H1 (cell line): ENCODE data around the gene CA5A. TPM values are rescaled to one million over a fixed set of nuclear protein-coding genes. Genes with fewer than 3 reads are reported as not detected.
"Not testable (repeated sequence)": the region's sequence is repeated elsewhere in the genome, so short reads cannot be mapped to it uniquely, and the experiment has no call there.

ENCODE experiments used
- CTCF ChIA-PET: fragments of 300-600 bp; sonication (Branson Sonifier 250); formaldehyde crosslinking; loops from one replicate; lab custom pipeline; 2021; ENCODE audit not compliant: partially characterized antibody; lab: Charles Lee
- POLR2A ChIA-PET: fragments of 300-600 bp; sonication (Branson Sonifier 250); formaldehyde crosslinking; loops from one replicate; lab custom pipeline; 2021; ENCODE audit warnings: inconsistent platforms; ENCODE audit not compliant: partially characterized antibody; lab: Charles Lee
- DNase-seq, 2 experiments: peaks; one replicate each; pipeline versions ENCODE4 v3.0.0 to v3.0.0-alpha.2; 2010 to 2022; ENCODE audit warnings: low spot score in 2 of 2, low read depth in 1 of 2, mixed read lengths in 1 of 2
- FAIRE-seq: peaks from 2 replicates; lab custom pipeline; 2011; peaks lifted over from hg19 to GRCh38; lab: Jason Lieb, UNC
- H2AFZ ChIP-seq: 2 replicates; pipeline ENCODE4 v1.8.1; 2012; ENCODE audit warnings: low read length, inconsistent platforms
- H2AK5ac ChIP-seq: 2 replicates; pipeline ENCODE4 v1.6.1; 2013; ENCODE audit warnings: low read depth, low read length
- H2BK120ac ChIP-seq: replicated peaks from 2 replicates; pipeline ENCODE3; 2013; ENCODE audit warnings: low read depth, low read length, inconsistent platforms
- H2BK12ac ChIP-seq: 2 replicates; pipeline ENCODE4 v1.6.1; 2013; ENCODE audit warnings: low read depth, low read length
- H2BK15ac ChIP-seq: 2 replicates; pipeline ENCODE4 v1.6.1; 2013; ENCODE audit warnings: low read length
- H2BK20ac ChIP-seq: 2 replicates; pipeline ENCODE4 v1.6.1; 2013; ENCODE audit warnings: low read length
- H2BK5ac ChIP-seq: 2 replicates; pipeline ENCODE4 v1.6.1; 2013; ENCODE audit warnings: low read depth, low read length
- H3K14ac ChIP-seq: 2 replicates; pipeline ENCODE4 v1.6.1; 2013; ENCODE audit warnings: inconsistent platforms; ENCODE audit not compliant: insufficient read length
- H3K18ac ChIP-seq: 2 replicates; pipeline ENCODE4 v1.6.1; 2013; ENCODE audit warnings: low read length; ENCODE audit errors: extremely low read depth
- H3K23ac ChIP-seq: 2 replicates; pipeline ENCODE4 v1.6.1; 2013; ENCODE audit warnings: inconsistent platforms; ENCODE audit not compliant: insufficient read length
- H3K23me2 ChIP-seq: 2 replicates; pipeline ENCODE4 v1.6.1; 2013; ENCODE audit warnings: low read depth, low read length
- H3K27ac ChIP-seq: 2 replicates; pipeline ENCODE4 v1.6.1; 2011; ENCODE audit warnings: low read depth, low read length, inconsistent platforms
- H3K27me3 ChIP-seq, 4 experiments: replicated peaks in 1 of 4; 1 replicate in 1 of 4; 2 replicates in 3 of 4; pipeline versions ENCODE4 v1.6.1 to v1.8.1; 2011 to 2013; ENCODE audit warnings: low read length in 3 of 4, mild to moderate bottlenecking in 3 of 4, inconsistent platforms in 2 of 4, mixed read lengths in 2 of 4, moderate library complexity in 1 of 4; ENCODE audit not compliant: control insufficient read depth in 3 of 4, insufficient read depth in 3 of 4; ENCODE audit errors: extremely low read depth in 1 of 4
- H3K36me3 ChIP-seq, 4 experiments: 2 replicates each; pipeline versions ENCODE4 v1.6.1 to v1.8.1; 2011 to 2013; ENCODE audit warnings: mild to moderate bottlenecking in 4 of 4, low read length in 3 of 4, moderate library complexity in 2 of 4, control low read depth in 1 of 4, inconsistent platforms in 1 of 4; ENCODE audit not compliant: insufficient read depth in 4 of 4, control insufficient read depth in 2 of 4
- H3K4ac ChIP-seq: replicated peaks from 2 replicates; pipeline ENCODE3; 2013; ENCODE audit warnings: low read length, low read depth, mixed read lengths, inconsistent platforms; ENCODE audit not compliant: insufficient read length
- H3K4me1 ChIP-seq, 4 experiments: replicated peaks in 1 of 4; 1 replicate in 1 of 4; 2 replicates in 3 of 4; pipeline versions ENCODE4 v1.6.1 to v1.8.1; 2011 to 2013; ENCODE audit warnings: low read length in 3 of 4, inconsistent platforms in 2 of 4, mixed read lengths in 1 of 4; ENCODE audit not compliant: insufficient read depth in 4 of 4, control insufficient read depth in 3 of 4
- H3K4me2 ChIP-seq, 2 experiments: 2 replicates each; pipeline versions ENCODE4 v1.6.1 to v1.8.1; 2011 to 2013; ENCODE audit warnings: low read depth in 2 of 2, low read length in 2 of 2, control low read depth in 1 of 2, inconsistent platforms in 1 of 2, mild to moderate bottlenecking in 1 of 2; ENCODE audit not compliant: insufficient read depth in 1 of 2
- H3K4me3 ChIP-seq, 4 experiments: fragments of 200-600, 300-600 bp in 1 of 4; sonication (generic), shearing (Covaris generic), sonication (Bioruptor Twin) in 1 of 4; 2 replicates each; pipeline versions ENCODE4 v1.5.1 to v1.8.1; 2011 to 2016; ENCODE audit warnings: low read length in 4 of 4, low read depth in 3 of 4, control low read depth in 2 of 4, inconsistent platforms in 2 of 4, mild to moderate bottlenecking in 2 of 4, mixed read lengths in 1 of 4, moderate library complexity in 1 of 4; ENCODE audit not compliant: insufficient read depth in 2 of 4; ENCODE audit errors: extremely low read depth in 1 of 4
- H3K56ac ChIP-seq: replicated peaks from 2 replicates; pipeline ENCODE3; 2013; ENCODE audit warnings: low read depth, mild to moderate bottlenecking, mixed read lengths, low read length, inconsistent platforms; ENCODE audit not compliant: insufficient read length
- H3K79me1 ChIP-seq: 2 replicates; pipeline ENCODE4 v1.6.1; 2013; ENCODE audit warnings: low read depth, low read length, control low read depth
- H3K79me2 ChIP-seq, 2 experiments: 2 replicates each; pipeline versions ENCODE4 v1.6.1 to v1.8.1; 2012 to 2013; ENCODE audit warnings: low read length in 2 of 2, mild to moderate bottlenecking in 2 of 2, inconsistent platforms in 1 of 2; ENCODE audit not compliant: insufficient read depth in 2 of 2, control insufficient read depth in 1 of 2
- H3K9ac ChIP-seq, 4 experiments: replicated peaks in 1 of 4; 1 replicate in 1 of 4; 2 replicates in 3 of 4; pipeline versions ENCODE4 v1.6.1 to v1.8.1; 2011 to 2013; ENCODE audit warnings: low read depth in 3 of 4, low read length in 3 of 4, control low read depth in 2 of 4, mild to moderate bottlenecking in 2 of 4, moderate library complexity in 2 of 4, inconsistent platforms in 1 of 4; ENCODE audit errors: extremely low read depth in 1 of 4
- H3K9me3 ChIP-seq, 2 experiments: 2 replicates each; pipeline versions ENCODE4 v1.6.1 to v1.8.1; 2012 to 2013; ENCODE audit warnings: mild to moderate bottlenecking in 2 of 2, moderate library complexity in 2 of 2, control low read depth in 1 of 2, inconsistent platforms in 1 of 2, low read depth in 1 of 2, low read length in 1 of 2, mixed read lengths in 1 of 2; ENCODE audit not compliant: insufficient read depth in 2 of 2
- H4K20me1 ChIP-seq, 2 experiments: replicated peaks in 1 of 2; 2 replicates each; pipeline versions ENCODE3 to v1.8.1; 2011 to 2013; ENCODE audit warnings: inconsistent platforms in 2 of 2, low read length in 2 of 2, mild to moderate bottlenecking in 1 of 2; ENCODE audit not compliant: insufficient read depth in 2 of 2, control insufficient read depth in 1 of 2
- H4K5ac ChIP-seq: 2 replicates; pipeline ENCODE4 v1.6.1; 2013; ENCODE audit warnings: low read length, low read depth, mixed read lengths, inconsistent platforms; ENCODE audit not compliant: insufficient read length
- H4K8ac ChIP-seq: 2 replicates; pipeline ENCODE4 v1.8.0; 2013; ENCODE audit warnings: mild to moderate bottlenecking, moderate library complexity, low read length, inconsistent platforms; ENCODE audit not compliant: insufficient read depth; ENCODE audit errors: extremely low read depth
- H4K91ac ChIP-seq: replicated peaks from 2 replicates; pipeline ENCODE3; 2013; ENCODE audit warnings: low read length, mixed read lengths, inconsistent platforms; ENCODE audit not compliant: insufficient read length
- RAD21 ChIP-seq, 2 experiments: IDR thresholded peaks in 1 of 2; conservative IDR thresholded peaks in 1 of 2; 2 replicates each; pipeline ENCODE4 v1.6.1; 2011; ENCODE audit warnings: low read depth in 2 of 2, low read length in 2 of 2, improper control_type of control experiment in 1 of 2, inconsistent platforms in 1 of 2, mild to moderate bottlenecking in 1 of 2, moderate library complexity in 1 of 2
- WGBS, 2 experiments: shearing (Covaris generic) in 1 of 2; methylation state at CpG; one replicate each; pipeline versions ENCODE4 v1.1.6 to v1.1.7; 2013 to 2015; ENCODE audit warnings: low lambda C conversion rate in 2 of 2, mixed read lengths in 2 of 2, inconsistent platforms in 1 of 2, low coverage in 1 of 2, missing lambda C conversion rate in 1 of 2; ENCODE audit not compliant: insufficient replicate concordance in 2 of 2, insufficient coverage in 1 of 2, insufficient read length in 1 of 2; ENCODE audit errors: extremely low coverage in 1 of 2, missing lambda C conversion rate in 1 of 2; 5-methylcytosine and 5-hydroxymethylcytosine counted together
- polyA plus RNA-seq, 7 experiments: library from polyadenylated mRNA; depleted of rRNA in 3 of 7; stranded (reverse) in 5 of 7; unstranded in 2 of 7; fragments of >200 nt in 5 of 7; fragments of 200-250 nt in 2 of 7; gene quantifications; 1 replicate in 5 of 7; 2 replicates in 1 of 7; 4 replicates in 1 of 7; pipeline versions ENCODE4 v1.2.1 to v1.2.3, GENCODE V29; 2011 to 2013; ENCODE audit warnings: missing spikeins in 2 of 7, mixed read lengths in 2 of 7
- total RNA-seq: library from RNA; stranded (reverse); fragmentation: NEBNext Ultra II Directional; extraction: Animal tissue kit (Norgen Biotek cat#: 25700); gene quantifications from 2 replicates; pipeline ENCODE4 v1.2.1, GENCODE V29; 2021
- TF ChIP-seq, protein P1 (sequence below), 3 experiments: IDR thresholded peaks; 1 replicate in 2 of 3; 2 replicates in 1 of 3; pipeline versions ENCODE4 v1.5.1 to v1.6.1; 2011; ENCODE audit warnings: low read length in 3 of 3, mild to moderate bottlenecking in 3 of 3, inconsistent platforms in 2 of 3, low read depth in 1 of 3, moderate library complexity in 1 of 3; ENCODE audit not compliant: insufficient read depth in 1 of 3; ENCODE audit errors: control extremely low read depth in 1 of 3

CA5A gene
- total and polyA plus RNA-seq, 2 of the 8 experiments (the other 6 are each of a cell fraction or from before 2014, with no cell fraction given), result not detected

DNA sequence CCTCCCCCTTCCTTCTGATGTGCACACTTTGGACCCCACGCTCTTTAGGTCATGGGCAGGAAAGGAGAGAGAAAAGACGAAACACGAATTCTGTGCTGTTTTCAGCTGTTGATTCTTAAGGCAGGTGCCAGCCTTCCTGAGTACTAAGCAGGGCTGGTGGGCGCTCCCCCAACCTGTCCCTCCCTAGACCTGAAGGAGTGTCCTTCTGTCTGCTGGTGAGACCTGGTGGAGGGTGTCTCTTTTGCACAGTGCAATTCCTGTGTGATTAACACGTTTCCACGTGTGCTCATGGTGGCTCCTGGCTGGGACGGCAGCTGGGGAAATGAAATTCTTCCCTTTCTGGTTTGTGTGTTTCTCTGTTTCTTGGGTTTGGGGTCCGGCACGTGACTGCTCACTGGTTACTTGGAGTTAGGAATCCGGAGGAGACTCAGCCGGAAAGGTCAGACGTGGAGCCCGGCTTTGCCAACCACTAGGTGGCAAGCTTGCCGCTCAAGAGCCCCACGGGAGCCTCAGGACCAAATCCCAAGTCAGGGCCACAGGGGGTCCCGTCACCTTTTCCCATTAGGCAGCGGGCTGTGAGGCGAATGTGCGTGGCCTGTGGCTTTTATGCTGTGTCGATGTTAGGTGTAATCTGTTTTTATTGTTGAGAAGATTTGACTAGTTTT is 46.9 kb upstream of the CA5A start:
- CTCF ChIA-PET, result interaction anchor here (0.6 to 4.7 kb wide), 11 partner anchors 10 to 266 kb away, joined by 3 to 27 read pairs (median 4); no protein-coding TSS in a partner anchor
- Histone ChIP-seq H3K36me3 (peaks cover 2 to 11% (median 5%) of the 10 kb centered on the region in 4 experiments; a peak in 5 of 8 replicates), H2BK12ac (0 out of 2 replicates have a peak overlapping the region, but pooled peaks have one; percentile 2)
- H3K14ac ChIP-seq, H4K20me1 ChIP-seq, H2BK20ac ChIP-seq, H3K79me1 ChIP-seq, H2BK120ac ChIP-seq, H2BK15ac ChIP-seq, H2AFZ ChIP-seq, H3K23me2 ChIP-seq, H3K18ac ChIP-seq, H4K8ac ChIP-seq, H3K79me2 ChIP-seq, H4K91ac ChIP-seq, H2AK5ac ChIP-seq, H2BK5ac ChIP-seq, H3K27me3 ChIP-seq, H3K4me1 ChIP-seq, H3K23ac ChIP-seq, H4K5ac ChIP-seq, H3K4ac ChIP-seq, H3K4me2 ChIP-seq, H3K56ac ChIP-seq, H3K9ac ChIP-seq, H3K9me3 ChIP-seq, DNase-seq, H3K4me3 ChIP-seq, H3K27ac ChIP-seq: not testable (repeated sequence)
- POLR2A ChIA-PET, result interaction anchor here (0.6 to 1.0 kb wide), 2 partner anchors 30 to 224 kb away, joined by 3 read pairs; no protein-coding TSS in a partner anchor
- FAIRE-seq, result peak; percentile 65
- 60% methylated on average over 18 of the region's 20 CpGs; no CpG with 5 or more reads in 1 of the 2 experiments for WGBS, 2 experiments
- TF ChIP-seq, protein P1, sequence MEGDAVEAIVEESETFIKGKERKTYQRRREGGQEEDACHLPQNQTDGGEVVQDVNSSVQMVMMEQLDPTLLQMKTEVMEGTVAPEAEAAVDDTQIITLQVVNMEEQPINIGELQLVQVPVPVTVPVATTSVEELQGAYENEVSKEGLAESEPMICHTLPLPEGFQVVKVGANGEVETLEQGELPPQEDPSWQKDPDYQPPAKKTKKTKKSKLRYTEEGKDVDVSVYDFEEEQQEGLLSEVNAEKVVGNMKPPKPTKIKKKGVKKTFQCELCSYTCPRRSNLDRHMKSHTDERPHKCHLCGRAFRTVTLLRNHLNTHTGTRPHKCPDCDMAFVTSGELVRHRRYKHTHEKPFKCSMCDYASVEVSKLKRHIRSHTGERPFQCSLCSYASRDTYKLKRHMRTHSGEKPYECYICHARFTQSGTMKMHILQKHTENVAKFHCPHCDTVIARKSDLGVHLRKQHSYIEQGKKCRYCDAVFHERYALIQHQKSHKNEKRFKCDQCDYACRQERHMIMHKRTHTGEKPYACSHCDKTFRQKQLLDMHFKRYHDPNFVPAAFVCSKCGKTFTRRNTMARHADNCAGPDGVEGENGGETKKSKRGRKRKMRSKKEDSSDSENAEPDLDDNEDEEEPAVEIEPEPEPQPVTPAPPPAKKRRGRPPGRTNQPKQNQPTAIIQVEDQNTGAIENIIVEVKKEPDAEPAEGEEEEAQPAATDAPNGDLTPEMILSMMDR (IDR thresholded peaks at IDR 0.05; ENCODE audit: control extremely low read depth in 1 of 3, insufficient read depth in 1 of 3, low read depth in 1 of 3, low read length in 3 of 3), result peak; percentile 9 to 62 (median 51)
- TF ChIP-seq RAD21 (IDR thresholded peaks at IDR 0.05 in 1 of 2, conservative IDR thresholded peaks at IDR 0.05 in 1 of 2; ENCODE audit: low read depth in 2 of 2, low read length in 2 of 2), result peak; percentile 55 to 64
